Endothelial cell of umbilical vein (primary cell): ENCODE measurements around the gene CNTN5.

Experiments used
- MYC ChIP-seq: IDR thresholded peaks from one replicate; pipeline ENCODE4 v1.6.1; 2011; ENCODE audit warnings: mild to moderate bottlenecking, low read depth, low read length
- POLR2A ChIP-seq: IDR thresholded peaks from 2 replicates; pipeline ENCODE4 v1.6.1; 2012; ENCODE audit warnings: low read depth, mild to moderate bottlenecking, control low read depth, low read length
- POLR2AphosphoS5 ChIP-seq: IDR thresholded peaks from 2 replicates; pipeline ENCODE4 v1.6.1; 2012; ENCODE audit warnings: low read depth, mild to moderate bottlenecking, control low read depth, low read length, moderate library complexity; ENCODE audit not compliant: insufficient read depth
- TF ChIP-seq, protein P1 (sequence below), 2 donors: IDR thresholded peaks; 1 replicate in 1 of 2; 2 replicates in 1 of 2; pipeline ENCODE4 v1.5.1; 2011; ENCODE audit warnings: low read length in 2 of 2, mild to moderate bottlenecking in 2 of 2, moderate library complexity in 2 of 2, control low read depth in 1 of 2, inconsistent platforms in 1 of 2, low read depth in 1 of 2; ENCODE audit not compliant: insufficient read depth in 1 of 2; ENCODE audit errors: extremely low read depth in 1 of 2
- TF ChIP-seq, protein P2 (sequence below): IDR thresholded peaks from 2 replicates; pipeline ENCODE4 v1.6.1; 2011; ENCODE audit not compliant: insufficient read depth, insufficient read length

- TF ChIP-seq, protein P1, sequence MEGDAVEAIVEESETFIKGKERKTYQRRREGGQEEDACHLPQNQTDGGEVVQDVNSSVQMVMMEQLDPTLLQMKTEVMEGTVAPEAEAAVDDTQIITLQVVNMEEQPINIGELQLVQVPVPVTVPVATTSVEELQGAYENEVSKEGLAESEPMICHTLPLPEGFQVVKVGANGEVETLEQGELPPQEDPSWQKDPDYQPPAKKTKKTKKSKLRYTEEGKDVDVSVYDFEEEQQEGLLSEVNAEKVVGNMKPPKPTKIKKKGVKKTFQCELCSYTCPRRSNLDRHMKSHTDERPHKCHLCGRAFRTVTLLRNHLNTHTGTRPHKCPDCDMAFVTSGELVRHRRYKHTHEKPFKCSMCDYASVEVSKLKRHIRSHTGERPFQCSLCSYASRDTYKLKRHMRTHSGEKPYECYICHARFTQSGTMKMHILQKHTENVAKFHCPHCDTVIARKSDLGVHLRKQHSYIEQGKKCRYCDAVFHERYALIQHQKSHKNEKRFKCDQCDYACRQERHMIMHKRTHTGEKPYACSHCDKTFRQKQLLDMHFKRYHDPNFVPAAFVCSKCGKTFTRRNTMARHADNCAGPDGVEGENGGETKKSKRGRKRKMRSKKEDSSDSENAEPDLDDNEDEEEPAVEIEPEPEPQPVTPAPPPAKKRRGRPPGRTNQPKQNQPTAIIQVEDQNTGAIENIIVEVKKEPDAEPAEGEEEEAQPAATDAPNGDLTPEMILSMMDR (IDR thresholded peaks at IDR 0.05; ENCODE audit: extremely low read depth in 1 of 2, insufficient read depth in 1 of 2, low read depth in 1 of 2, low read length in 2 of 2): no peak
- no peak for TF ChIP-seq POLR2AphosphoS5
- TF ChIP-seq POLR2A: no peak
- TF ChIP-seq, protein P2, sequence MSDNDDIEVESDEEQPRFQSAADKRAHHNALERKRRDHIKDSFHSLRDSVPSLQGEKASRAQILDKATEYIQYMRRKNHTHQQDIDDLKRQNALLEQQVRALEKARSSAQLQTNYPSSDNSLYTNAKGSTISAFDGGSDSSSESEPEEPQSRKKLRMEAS: no peak
- TF ChIP-seq MYC: no peak
Measured at GRCh38 chr11:100031973-100032372, 1011.2 kb downstream of the CNTN5 start.
